GM13976 (cell line): ENCODE data around the gene TIPIN.

Source experiments
- DNase-seq: peaks from one replicate; pipeline ENCODE4 v3.0.0; 2012; ENCODE audit warnings: low spot score
- CTCF ChIP-seq: IDR thresholded peaks from 2 replicates; pipeline ENCODE4 v1.5.1; 2012; ENCODE audit warnings: borderline replicate concordance, mild to moderate bottlenecking; ENCODE audit not compliant: insufficient read depth; ENCODE audit errors: extremely low read depth, missing control alignments, control extremely low read depth
- in situ Hi-C: fragments of 300-500 bp; cut with MboI; formaldehyde crosslinking; loops from one replicate; pipeline ENCODE4 v1.12.0; 2022; ENCODE audit warnings: low sequenced_read_pairs, mixed read lengths, inconsistent platforms; ENCODE audit not compliant: unreplicated experiment

TIPIN gene

GRCh38 chr15:66302489-66303278 is 53.8 kb downstream of the TIPIN start:
- no peak for TF ChIP-seq CTCF
- in situ Hi-C loops: no loop called here
- DNase-seq: no peak

- DNase-seq: no peak
- TF ChIP-seq CTCF: no peak
- in situ Hi-C loops: no loop called here
These were observed 57.7 kb downstream of the TIPIN start for GRCh38 chr15:66298803-66299251.

- no peak for DNase-seq
- in situ Hi-C loops: no loop called here
- TF ChIP-seq CTCF: no peak
These were observed 60.3 kb downstream of the TIPIN start for GRCh38 chr15:66296186-66296585.

GRCh38 chr15:66294932-66295235 is 61.6 kb downstream of the TIPIN start:
- in situ Hi-C loops: no loop called here
- TF ChIP-seq CTCF: no peak
- no peak for DNase-seq

GRCh38 chr15:66294157-66294931 is 62.1 kb downstream of the TIPIN start:
- in situ Hi-C loops: no loop called here

More at GRCh38 chr15:66294157-66294931, 62.1 kb downstream of the TIPIN start:
- peak; percentile 42 for DNase-seq
- no peak for TF ChIP-seq CTCF
